Thyroid gland (tissue), 4 donors: ENCODE measurements around the gene IL4I1. TPM values are rescaled to one million over a fixed set of nuclear protein-coding genes. Genes with fewer than 3 reads are reported as not detected.
A peak's percentile ranks its signal among the peaks of the same experiment; 100 is the strongest.

Experiments used
- DNase-seq, 2 donors: peaks; one replicate each; pipeline ENCODE4 v3.0.0-alpha.2; 2019
- H3K27ac ChIP-seq, 3 donors: fragments of 200-600 bp; sonication (generic); 1 replicate in 2 of 3; 2 replicates in 1 of 3; pipeline ENCODE4 v1.5.1; 2016 to 2019; ENCODE audit warnings: mild to moderate bottlenecking in 1 of 3, moderate library complexity in 1 of 3
- H3K27me3 ChIP-seq: fragments of 200-600 bp; sonication (generic); one replicate; pipeline ENCODE4 v1.5.1; 2019
- H3K36me3 ChIP-seq, 2 donors: fragments of 200-600 bp; sonication (generic); one replicate each; pipeline ENCODE4 v1.5.1; 2016 to 2019
- H3K4me1 ChIP-seq, 2 donors: fragments of 200-600 bp; sonication (generic); one replicate each; pipeline ENCODE4 v1.5.1; 2017 to 2019
- H3K4me3 ChIP-seq, 3 donors: fragments of 200-600 bp; sonication (generic); replicated peaks in 1 of 3; 1 replicate in 2 of 3; 2 replicates in 1 of 3; pipeline ENCODE4 v1.5.1; 2016; ENCODE audit warnings: mild to moderate bottlenecking in 1 of 3
- H3K9me3 ChIP-seq: fragments of 200-600 bp; sonication (generic); one replicate; pipeline ENCODE4 v1.5.1; 2017
- CTCF ChIP-seq, 6 experiments: fragments of 200-600 bp in 3 of 6; fragments of 450-650 bp in 3 of 6; sonication (generic) in 3 of 6; IDR thresholded peaks; one replicate each; pipeline ENCODE4 v1.5.1; 2016 to 2019; ENCODE audit warnings: antibody characterized with exemption in 6 of 6, mild to moderate bottlenecking in 2 of 6, inconsistent platforms in 1 of 6, moderate library complexity in 1 of 6
- POLR2A ChIP-seq, 2 donors: fragments of 450-650 bp; IDR thresholded peaks; one replicate each; pipeline ENCODE4 v1.6.1; 2017; ENCODE audit warnings: antibody characterized with exemption in 2 of 2, mild to moderate bottlenecking in 2 of 2, moderate library complexity in 1 of 2
- whole genome bisulfite sequencing, 2 donors: methylation state at CpG; one replicate each; pipeline ENCODE4 v1.1.5; 2017; 5-methylcytosine and 5-hydroxymethylcytosine counted together
- intact Hi-C: fragments of 100-400 bp; cut with DNase I; formaldehyde crosslinking; loops from one replicate; pipeline ENCODE4 v1.15.1; 2023
- total RNA-seq, 4 donors: library from RNA; depleted of rRNA; stranded (reverse); fragments of >200 nt; gene quantifications; one replicate each; pipeline ENCODE4 v1.2.3, GENCODE V29; 2016

The IL4I1 gene
- total RNA-seq, 4 donors from 2014 or later, result 0.83 TPM; not detected in 3

- Histone ChIP-seq H3K4me1 (peaks cover 15 to 19% of the 10 kb centered on the region in 2 donors), H3K36me3 (peaks cover 37 to 45% of the 10 kb centered on the region in 2 donors), H3K27me3 (no peaks in the 10 kb centered on the region), H3K4me3 (no peak overlapping the region), H3K9me3 (no peaks in the 10 kb centered on the region), H3K27ac (no peak overlapping the region)
- WGBS, 2 donors, result 88 to 90% methylated on average over 9 of the region's 9 CpGs
- TF ChIP-seq POLR2A (IDR thresholded peaks at IDR 0.05) (no peak), CTCF (IDR thresholded peaks at IDR 0.05) (no peak)
- no peak for DNase-seq
- intact Hi-C loops, result loop anchor here (10.0 kb wide), 1 partner anchor 114 kb away; the partner anchor contains the start of genes AP2A1 and TSKS
Observed at GRCh38 chr19:49878744-49879070, 18.0 kb downstream of the IL4I1 start.

GRCh38 chr19:49877879-49878743 is 18.6 kb downstream of the IL4I1 start:
- Histone ChIP-seq H3K4me1 (peaks cover 15 to 19% of the 10 kb centered on the region in 2 donors), H3K27ac (peak overlapping the region; percentile 90 to 100 (median 98)), H3K4me3 (peak overlapping the region; percentile 33 to 49 (median 47)), H3K36me3 (peaks cover 31 to 39% of the 10 kb centered on the region in 2 donors), H3K27me3 (no peaks in the 10 kb centered on the region), H3K9me3 (no peaks in the 10 kb centered on the region)
- 13% methylated on average over 24 to 29 of the region's 41 CpGs for WGBS, 2 donors
- intact Hi-C loops, result loop anchor here (10.0 kb wide), 1 partner anchor 113 kb away; the partner anchor contains the start of genes AP2A1 and TSKS
- DNase-seq, result peak; percentile 98
- TF ChIP-seq POLR2A (IDR thresholded peaks at IDR 0.05) (no peak), CTCF (IDR thresholded peaks at IDR 0.05) (no peak)

GRCh38 chr19:49877020-49877878 is 19.4 kb downstream of the IL4I1 start, which contains the start of the genes AKT1S1 and TBC1D17:
Gene AKT1S1, minus strand, starts transcription at chr19:49877355. Its CDS starts 4,060 bp downstream, at chr19:49873295.
Gene TBC1D17, plus strand, starts transcription at chr19:49877702. Its CDS starts 22 bp downstream, at chr19:49877724.
- peak within 1 kb of the TSS; percentile 98 to 100 (median 98) for H3K27ac ChIP-seq
- TF ChIP-seq POLR2A (IDR thresholded peaks at IDR 0.05) (peak; percentile 90 to 93), CTCF (IDR thresholded peaks at IDR 0.05) (no peak)
- peak; percentile 99 for DNase-seq
- WGBS, 2 donors, result 1% methylated on average over 48 to 50 of the region's 61 CpGs
- peak within 1 kb of the TSS; percentile 65 to 99 (median 96) for H3K4me3 ChIP-seq
- H3K36me3 ChIP-seq, result peaks cover 22 to 30% of the 10 kb centered on the region in 2 donors
- H3K27me3 ChIP-seq, result no peaks in the 10 kb centered on the region
- H3K4me1 ChIP-seq, result peaks cover 15 to 19% of the 10 kb centered on the region in 2 donors
- H3K9me3 ChIP-seq, result no peaks in the 10 kb centered on the region
- intact Hi-C loops, result loop anchor here (10.0 kb wide), 1 partner anchor 112 kb away; the partner anchor contains the start of genes AP2A1 and TSKS

- Histone ChIP-seq H3K9me3 (no peaks in the 10 kb centered on the region), H3K27me3 (no peaks in the 10 kb centered on the region), H3K4me1 (peaks cover 15 to 19% of the 10 kb centered on the region in 2 donors), H3K27ac (peak overlapping the region; percentile 98 to 100 (median 98)), H3K4me3 (peak overlapping the region; percentile 65 to 99 (median 96)), H3K36me3 (peaks cover 15 to 23% of the 10 kb centered on the region in 2 donors)
- 1% methylated on average over 11 to 16 of the region's 46 CpGs for WGBS, 2 donors
- peak; percentile 98 to 99 for DNase-seq
- intact Hi-C loops, result loop anchor here (10.0 kb wide), 1 partner anchor 112 kb away; the partner anchor contains the start of genes AP2A1 and TSKS
- TF ChIP-seq CTCF (IDR thresholded peaks at IDR 0.05), result no peak
- TF ChIP-seq POLR2A (IDR thresholded peaks at IDR 0.05), result peak in 1 of 2 donors; percentile 41
Observed at GRCh38 chr19:49876422-49877019, 20.2 kb downstream of the IL4I1 start.
